Limb (tissue), 2 donors: Measurements from ENCODE around the gene PLA2G15.

Experiments used
- DNase-seq, 2 donors: peaks; one replicate each; pipeline ENCODE4 v3.0.0-alpha.2; 2016; ENCODE audit errors: extremely low spot score in 2 of 2

PLA2G15 gene

DNA sequence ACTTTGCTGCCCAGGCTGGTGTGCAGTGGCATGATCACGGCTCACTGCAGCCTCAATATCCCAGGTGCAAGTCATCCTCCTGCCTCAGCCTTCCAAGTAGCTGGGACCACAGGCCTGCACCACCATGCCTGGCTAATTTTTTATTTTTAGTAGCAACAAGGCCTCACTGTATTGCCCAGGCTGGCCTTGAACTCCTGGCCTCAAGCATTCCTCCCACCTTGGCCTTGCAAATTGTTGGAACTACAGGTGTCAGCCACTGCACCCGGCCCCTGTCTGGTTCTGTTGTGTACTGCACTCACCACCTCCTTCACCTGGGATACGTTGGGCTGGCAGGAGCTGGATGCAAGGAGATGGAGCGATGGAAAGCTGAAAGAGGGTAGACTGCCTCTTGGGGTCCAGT is 8.5 kb downstream of the PLA2G15 start:
- DNase-seq, result no peak

- no peak for DNase-seq
Observed at GRCh38 chr16:68255712-68256111, 10.5 kb downstream of the PLA2G15 start.

DNA sequence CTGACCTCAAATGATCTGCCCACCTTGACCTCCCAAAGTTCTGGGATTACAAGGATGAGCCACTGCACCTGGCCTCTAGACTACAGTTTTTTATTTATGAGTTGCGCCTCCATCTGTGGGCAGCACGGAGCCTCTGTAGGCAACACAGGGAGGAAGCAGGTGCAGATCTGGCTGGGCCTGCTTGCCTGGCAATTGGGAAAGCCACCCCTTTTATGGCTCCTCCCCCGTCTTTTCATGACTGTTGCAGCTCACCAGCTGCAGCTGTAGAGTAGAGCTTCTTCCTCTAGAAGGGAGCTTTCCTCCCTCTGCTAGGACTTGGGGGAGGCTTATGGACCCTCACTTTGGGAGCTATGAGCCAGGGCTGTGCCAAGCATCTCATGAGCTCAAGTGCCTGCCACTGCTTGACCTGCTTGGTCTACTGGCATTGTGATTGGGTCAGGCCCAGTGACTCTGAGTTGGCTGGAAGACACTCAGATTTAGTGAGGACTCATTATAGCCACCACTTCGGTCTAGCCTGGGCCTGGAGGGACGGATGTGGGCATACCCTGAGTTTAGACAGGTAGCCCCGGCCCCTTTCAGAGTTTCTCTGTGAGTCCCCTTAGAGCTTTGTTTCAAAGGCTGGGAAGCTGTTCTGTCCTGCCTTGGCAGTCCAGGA is 12.2 kb downstream of the PLA2G15 start:
- DNase-seq, result no peak

DNA sequence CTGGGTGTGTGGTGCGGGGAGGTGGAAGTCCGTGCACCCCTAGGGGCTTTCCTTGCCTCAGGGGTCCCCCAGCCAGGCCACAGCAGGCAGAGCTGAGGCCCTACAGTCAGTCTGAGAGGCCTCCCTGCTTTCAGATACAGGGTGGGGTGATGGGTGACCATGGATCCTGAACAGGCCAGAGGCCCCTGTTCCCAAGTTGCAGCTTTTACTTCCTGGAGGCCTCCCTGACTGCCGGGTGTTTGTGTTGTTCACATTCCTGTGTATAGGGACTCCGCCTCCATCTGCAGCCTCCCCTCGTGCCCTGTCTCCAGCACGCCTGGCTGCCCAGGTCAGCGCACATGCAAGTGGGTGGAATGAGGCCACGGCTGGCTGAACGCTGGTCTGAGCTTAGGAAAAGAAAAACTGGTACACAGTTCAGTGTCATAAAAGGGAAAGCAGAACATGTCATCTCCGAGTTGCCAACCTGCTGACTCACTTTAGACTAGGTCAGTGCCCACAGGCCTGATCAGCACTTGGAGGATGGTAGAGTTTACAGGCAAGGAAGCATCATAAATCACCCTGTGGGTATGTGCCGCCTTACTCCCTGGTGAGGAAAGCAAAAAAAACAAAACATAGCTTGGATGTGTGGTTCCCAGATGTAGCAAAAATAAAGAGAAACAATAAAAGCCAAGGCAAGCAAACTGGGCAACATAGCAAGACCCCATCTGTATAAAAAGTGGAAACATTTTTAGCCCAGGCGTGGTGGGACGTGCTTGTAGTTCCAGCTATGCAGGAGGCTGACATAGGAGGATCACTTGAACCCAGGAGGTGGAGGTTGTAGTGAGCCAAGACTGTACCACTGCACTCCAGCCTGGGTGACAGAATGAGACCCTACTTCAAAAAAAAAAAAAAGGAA is 13.0 kb downstream of the PLA2G15 start:
- no peak for DNase-seq

- DNase-seq, result no peak
Observed at GRCh38 chr16:68259007-68259825, 14.0 kb downstream of the PLA2G15 start.

DNA sequence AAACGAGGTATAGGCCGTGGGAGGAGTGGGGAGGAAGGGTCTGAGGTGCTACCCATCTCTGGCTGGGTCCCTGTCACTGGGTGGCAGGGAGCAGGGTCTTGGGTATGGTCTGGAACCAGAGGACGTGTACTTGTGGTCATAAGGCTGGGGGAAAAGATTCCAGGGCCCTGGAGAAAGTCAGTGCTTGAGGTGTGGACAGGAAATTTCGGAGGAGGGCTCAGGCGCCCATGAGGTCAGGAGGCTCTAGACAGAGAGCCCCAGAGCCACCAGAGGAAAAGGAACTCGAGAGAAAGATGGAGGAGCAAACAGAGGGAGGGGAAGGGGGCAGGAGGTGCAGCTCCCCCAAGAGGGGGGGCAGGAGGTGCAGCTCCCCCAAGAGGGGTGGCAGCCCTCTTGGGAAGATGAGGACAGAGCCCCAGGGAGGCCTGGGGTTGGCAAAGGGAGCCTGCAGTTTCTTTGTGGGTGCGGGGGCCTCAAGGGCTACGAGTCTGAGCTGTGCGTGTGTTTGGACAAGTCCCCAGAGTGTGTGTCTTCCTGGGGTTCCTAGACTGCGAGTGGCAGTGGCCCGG is 18.5 kb downstream of the PLA2G15 start:
- no peak for DNase-seq

DNA sequence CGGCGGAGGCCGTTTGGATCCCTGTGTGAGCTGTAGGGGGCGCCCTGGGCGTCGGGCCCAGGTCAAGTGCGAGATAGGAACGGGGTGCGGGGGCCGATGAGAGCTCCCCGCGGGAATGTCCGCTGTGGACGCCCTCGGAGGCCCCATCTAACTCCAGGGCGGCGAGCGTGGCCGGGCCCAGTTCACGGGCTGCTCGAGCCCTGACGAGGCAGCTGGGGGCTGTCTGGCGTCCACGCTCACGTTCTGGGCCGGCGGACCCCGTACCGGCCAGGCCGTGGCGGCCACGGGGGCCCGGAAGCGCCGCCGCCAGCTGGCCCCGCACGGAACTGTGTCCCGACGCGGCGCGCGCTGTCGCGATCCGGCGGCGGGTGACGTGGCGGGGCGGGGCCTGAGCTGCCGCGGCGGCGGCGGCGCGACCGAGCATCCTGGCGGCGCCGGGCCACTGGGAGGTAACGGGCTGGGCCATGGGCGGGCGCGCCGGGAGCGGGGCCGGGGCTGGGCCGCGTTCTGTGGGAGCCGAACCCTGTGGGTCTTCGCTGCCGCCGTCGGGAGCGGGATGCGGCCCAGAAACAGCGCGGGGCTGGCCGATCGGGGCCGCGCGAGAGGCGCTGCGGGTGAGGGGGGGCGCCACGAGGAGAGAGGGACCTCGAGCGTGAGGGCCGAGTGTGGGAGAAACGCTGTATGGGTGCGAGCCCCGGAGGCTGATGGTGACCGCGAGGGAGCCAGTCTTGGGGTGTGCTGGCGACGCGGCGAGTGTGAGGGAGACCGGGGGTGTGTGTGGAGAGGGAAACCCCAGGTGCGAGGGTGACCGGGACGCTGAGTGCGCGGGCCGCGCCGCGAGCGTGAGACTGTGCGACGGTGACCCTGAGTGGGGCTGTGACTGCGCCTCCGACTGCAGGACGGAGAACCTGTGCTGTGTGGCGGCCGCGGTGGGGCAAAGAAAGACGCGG is 19.2 kb downstream of the PLA2G15 start, which contains the start of gene SLC7A6:
Gene SLC7A6, plus strand, starts transcription at position 399 of the 950 bp plus-strand sequence. CDS start 10,201 bp downstream, outside the sequence.
- DNase-seq, result peak; percentile 46 to 86

GRCh38 chr16:68265078-68265920 is 20.1 kb downstream of the PLA2G15 start:
- peak in 1 of 2 donors; percentile 45 for DNase-seq

- peak in 1 of 2 donors; percentile 42 for DNase-seq
Observed at GRCh38 chr16:68267612-68268405, 22.6 kb downstream of the PLA2G15 start.

- no peak for DNase-seq
Observed at GRCh38 chr16:68269793-68270192, 24.6 kb downstream of the PLA2G15 start.

- DNase-seq, result no peak
Observed at GRCh38 chr16:68270353-68270752, 25.2 kb downstream of the PLA2G15 start.

DNA sequence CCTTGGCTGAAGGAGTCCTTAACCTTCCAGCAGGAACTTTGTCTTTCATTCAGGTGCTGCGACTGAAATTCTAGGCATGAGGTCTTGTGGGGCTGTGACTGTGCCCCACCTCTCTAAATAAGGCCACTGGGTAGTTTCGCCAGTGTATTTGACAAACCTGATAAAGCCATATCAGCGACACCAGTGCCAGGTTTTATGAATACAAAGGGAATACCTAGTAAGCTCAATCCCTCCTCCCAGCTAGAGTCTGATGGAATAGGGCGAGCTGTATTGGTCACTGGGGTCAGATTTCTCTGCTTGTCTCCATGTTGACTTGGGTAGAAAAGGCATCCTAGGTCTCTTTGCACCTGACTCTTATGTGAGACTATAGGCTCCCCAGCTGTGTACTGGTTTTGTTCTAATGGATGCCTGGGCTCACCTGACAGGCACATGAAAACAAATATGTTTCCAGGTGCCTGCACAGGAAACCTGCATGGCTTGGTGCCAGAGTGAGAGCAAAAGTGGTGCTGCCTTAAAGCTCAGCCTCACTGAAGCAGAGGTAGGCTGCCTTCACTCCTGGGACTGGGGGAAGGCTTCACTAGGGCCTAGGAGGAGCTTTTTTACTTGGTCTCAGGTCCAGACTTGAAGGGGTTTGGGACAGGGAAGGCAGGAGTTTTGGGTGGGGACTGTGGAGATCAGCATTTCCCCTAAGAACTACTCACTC is 27.5 kb downstream of the PLA2G15 start:
- DNase-seq, result no peak

- no peak for DNase-seq
Observed at GRCh38 chr16:68273459-68273858, 28.3 kb downstream of the PLA2G15 start.

DNA sequence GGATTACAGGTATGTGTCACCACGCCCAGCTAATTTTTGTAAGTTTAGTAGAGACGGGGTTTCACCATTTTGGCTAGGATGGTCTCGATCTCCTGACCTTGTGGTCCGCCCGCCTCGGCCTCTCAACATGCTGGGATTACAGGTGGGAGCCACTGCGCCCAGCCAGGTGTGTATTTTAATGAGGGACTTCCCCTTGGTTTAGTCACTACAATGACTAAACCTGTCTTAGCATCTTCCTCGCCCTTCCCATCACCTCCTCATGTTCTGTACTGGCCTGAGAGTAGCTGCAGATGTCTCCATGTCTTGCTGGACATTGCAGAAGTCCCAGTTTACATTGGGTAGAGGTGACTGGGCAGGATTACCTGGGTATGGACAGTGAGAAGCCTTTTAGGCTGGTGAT is 28.7 kb downstream of the PLA2G15 start:
- DNase-seq, result no peak

DNA sequence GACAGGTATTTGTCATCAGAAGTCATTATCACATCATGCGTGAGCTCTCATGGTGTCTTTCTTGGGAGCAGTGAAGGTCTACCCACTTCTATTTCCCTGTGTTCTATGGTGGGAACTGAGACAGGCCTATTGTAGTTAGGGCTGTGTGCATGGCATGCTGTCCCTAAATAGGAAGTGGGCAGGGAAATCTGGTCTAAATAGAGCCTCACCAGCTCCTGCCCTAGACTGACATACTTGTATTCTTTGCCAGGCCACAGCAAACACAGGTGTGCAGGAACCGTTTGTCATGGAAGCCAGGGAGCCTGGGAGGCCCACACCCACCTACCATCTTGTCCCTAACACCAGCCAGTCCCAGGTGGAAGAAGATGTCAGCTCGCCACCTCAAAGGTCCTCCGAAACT is 29.3 kb downstream of the PLA2G15 start:
- DNase-seq, result no peak

GRCh38 chr16:68275611-68276191 is 30.5 kb downstream of the PLA2G15 start:
- DNase-seq, result no peak

GRCh38 chr16:68276223-68276622 is 31.1 kb downstream of the PLA2G15 start:
- DNase-seq, result no peak
